GM21360 (cell line): Measurements from ENCODE around the gene CTXN1.
"Not testable (repeated sequence)": the region's sequence is repeated elsewhere in the genome, so short reads cannot be mapped to it uniquely, and the experiment has no call there.

ENCODE experiments used
- ATAC-seq: cut with Tn5 transposase; IDR thresholded peaks from one replicate; pipeline ENCODE4 v1.9.1; 2021; ENCODE audit warnings: mild to moderate bottlenecking, moderate library complexity; ENCODE audit not compliant: unreplicated experiment

CTXN1 gene

DNA sequence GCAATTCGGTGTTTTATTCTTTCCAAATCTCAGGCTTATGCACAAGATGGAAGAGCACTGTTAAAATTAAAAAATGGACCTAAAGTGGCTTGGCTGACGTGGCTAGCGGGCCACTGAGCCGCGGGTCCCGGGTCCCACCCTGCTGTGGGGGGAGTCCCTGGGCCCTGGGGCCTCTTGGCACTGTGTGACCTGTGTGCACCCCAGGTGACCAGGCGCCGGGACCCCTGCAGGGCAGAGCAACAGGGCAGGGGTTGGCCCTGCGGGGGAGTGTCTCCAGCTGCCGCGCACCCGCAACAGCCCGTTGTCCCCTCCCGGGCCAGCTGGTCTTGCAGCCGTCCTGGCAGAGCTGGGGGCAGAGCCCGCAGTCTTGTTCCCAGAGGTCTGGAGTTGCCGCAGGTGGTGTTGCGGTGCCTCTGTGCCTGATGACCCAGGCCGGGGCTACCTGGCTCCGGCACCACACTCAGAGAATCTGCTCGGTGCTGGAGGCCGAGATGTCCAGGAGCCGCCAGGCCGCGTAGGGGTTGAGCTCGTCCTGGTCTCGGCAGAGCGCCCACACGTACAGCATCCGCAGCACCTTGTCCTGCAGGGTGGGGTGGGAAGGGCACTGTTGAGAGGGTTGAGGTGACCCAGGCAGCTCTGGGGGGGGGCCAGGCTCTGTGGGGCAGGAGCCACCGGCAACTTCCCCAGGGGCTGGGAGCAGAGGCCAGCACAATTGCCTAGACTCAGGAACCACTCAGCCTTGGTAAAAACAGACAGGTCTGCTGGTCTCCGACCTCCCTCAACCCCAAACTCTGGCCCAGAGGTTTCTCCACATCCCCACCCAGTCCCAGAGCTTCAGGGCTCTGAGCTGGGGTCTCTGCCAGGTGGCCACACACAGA, 1.0 kb upstream of the CTXN1 start:
- ATAC-seq = no peak

DNA sequence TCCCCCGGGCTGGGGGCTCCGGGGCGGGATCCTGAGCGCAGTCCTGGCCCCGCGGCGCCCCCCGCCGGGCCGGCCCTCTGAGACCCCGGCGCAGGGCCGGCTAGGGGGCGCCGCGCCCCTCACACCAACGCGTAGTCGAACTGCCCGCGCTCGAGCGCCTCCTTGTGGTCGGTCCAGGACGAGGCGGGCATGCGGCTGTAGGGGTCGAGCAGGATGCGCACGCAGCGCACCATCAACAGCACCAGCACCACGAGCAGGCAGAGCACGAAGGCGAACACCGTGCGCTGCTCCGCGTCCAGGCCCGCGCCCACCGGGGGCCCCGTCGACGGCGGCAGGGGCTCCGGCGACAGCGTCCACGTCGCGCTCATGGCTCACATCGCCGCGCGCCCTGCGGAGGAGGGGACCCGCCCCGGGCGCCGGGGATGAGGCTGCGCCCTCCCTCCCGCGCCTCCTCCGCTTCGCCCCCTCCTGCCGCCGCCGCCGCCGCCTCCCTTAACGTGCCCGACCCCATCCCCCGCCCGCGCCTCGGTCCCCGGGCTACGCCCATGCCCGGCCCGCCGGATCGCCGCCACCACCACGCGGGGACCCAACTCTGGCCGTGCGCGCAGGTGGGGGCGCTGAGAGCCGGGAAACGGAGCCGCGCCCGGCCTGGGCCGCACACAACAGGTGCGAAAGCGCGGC, 624 bp downstream of the CTXN1 start:
- ATAC-seq = peak; percentile 29

DNA sequence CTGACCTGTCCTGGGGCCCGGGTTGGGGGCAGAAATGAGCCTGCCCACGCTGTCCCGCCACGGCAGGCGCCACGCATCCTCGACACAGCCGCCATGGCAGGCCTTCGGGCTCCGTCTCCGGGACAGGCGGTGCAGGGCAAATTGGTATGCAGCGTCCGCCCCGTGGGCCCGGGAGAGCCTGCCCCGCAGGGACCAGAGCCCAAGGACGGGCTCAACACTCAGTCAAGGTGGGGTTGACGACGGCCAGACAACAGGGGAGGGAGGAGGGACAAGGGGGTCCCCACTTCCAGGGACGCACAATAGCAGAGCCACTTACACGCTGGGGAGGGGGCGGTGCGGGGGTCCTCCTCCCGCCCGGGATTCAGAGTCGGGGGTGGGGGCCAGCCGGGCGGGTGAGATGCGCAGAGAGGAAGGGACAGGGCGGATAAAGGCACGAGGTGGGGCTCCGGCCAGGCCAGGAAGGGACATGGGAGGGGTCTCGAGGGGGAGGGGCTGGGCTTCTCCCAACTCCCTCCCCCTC, 1.2 kb downstream of the CTXN1 start:
- ATAC-seq = no peak

DNA sequence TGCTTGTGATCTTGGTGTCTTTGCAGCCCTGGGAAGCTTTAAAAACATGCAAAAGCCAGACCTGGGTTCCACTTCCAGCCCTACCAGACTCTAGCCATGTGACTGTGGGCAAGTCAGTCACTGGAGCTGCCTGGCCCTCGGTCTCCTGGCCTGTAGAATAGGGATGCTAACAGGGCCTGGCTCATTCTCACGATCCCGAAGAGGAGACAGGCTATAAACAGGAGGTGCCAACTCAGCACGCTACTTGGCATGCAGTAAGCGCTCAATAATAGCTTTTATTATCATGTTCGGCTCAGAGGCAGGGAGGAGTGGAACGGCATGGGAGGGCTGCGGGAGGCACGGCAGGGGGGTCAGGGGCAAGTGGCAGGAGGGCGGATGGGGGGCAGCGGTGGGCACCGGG, 1.7 kb downstream of the CTXN1 start:
- no peak for ATAC-seq

DNA sequence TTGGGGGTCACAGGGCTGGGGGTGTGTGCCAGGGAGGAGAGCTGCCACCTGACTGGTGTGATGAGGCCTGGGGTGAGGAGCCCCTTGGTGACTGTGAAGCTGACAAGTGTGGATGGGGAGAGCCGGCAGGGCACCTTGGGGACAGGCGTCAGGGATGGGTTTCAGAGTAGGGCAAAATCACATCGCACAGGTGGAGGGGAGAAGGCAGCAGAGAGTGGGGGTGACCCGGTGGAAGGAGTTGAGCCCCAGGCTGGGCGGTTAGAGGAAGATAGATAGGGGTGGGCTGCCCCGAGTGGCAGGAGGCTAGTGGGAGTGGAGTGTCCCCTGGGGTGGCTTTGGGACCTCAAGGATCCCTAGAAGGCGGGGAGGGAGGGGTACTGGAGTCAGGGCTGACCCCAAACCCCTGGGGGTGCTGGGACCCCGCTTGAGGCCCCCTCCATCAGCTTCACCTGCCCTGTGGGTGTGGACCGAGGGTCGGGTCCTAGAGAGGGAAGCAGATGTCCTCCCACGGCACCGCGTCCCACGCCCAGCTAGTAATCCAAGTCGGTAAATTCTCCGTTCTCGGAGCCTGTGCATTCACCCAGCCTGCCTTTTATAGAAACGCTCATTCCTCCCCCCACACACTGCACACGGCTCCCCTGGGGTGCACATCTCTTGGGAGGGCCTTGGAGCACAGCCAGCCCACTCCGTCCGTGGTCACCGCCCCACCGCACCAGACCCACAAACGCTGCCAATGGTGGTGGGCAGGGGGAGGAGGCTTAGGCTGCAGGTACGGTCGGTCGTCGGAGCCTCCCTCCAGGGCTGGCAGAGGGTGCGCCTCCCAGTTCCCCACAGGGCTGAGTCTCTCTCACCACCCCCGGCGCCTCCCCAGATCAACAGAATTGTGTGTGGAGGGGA, 2.4 kb downstream of the CTXN1 start:
- no peak for ATAC-seq

DNA sequence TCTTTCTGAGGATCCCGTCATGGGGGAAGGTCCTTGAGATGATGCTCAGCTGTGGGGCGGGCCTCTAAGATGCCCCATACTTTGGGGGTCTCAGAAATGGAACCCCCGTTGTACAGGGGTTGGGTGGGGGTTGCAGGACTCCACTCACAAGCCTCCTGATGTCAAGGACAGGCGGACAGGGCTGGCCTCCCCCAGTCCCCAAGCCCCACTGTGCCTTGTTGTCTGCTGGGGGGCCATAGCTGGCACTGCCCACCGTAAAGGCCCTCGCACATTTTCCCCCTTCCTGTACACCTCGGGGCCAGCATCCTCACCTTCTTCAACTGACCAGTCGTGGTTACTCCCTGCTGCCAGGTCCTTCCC, 3.1 kb downstream of the CTXN1 start:
- ATAC-seq = no peak

DNA sequence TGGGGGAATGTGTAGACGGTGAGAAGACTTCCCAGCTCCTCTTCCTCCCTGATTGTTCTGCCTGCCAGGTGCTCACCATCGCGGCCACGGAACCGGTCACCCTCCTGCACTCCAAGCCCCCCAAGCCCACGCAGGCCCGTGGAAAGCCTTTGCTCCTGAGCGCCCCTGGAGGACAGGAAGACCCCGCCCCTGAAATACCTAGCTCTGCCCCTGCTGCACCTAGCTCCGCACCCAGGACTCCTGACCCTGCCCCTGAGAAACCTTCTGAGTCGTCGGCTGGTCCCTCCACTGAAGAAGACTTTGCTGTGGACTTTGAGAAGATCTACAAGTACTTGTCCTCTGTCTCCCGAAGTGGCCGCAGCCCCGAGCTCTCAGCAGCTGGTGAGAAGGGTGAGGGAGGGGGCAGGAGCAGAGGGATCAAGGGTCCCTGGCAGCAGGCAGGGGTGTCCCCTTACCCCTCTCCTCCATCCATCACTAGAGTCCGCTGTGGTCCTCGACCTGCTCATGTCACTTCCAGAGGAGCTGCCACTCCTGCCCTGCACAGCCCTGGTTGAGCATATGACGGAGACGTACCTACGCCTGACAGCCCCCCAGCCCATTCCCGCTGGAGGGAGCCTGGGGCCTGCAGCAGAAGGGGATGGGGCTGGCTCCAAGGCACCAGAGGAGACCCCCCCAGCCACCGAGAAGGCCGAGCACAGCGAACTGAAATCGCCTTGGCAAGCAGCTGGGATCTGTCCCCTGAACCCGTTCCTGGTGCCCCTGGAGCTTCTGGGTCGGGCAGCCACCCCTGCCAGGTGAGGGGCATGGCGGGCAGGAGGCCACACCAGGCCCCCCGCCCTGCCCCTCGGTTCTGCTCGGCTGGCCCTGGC, 3.7 kb downstream of the CTXN1 start:
- ATAC-seq = no peak

DNA sequence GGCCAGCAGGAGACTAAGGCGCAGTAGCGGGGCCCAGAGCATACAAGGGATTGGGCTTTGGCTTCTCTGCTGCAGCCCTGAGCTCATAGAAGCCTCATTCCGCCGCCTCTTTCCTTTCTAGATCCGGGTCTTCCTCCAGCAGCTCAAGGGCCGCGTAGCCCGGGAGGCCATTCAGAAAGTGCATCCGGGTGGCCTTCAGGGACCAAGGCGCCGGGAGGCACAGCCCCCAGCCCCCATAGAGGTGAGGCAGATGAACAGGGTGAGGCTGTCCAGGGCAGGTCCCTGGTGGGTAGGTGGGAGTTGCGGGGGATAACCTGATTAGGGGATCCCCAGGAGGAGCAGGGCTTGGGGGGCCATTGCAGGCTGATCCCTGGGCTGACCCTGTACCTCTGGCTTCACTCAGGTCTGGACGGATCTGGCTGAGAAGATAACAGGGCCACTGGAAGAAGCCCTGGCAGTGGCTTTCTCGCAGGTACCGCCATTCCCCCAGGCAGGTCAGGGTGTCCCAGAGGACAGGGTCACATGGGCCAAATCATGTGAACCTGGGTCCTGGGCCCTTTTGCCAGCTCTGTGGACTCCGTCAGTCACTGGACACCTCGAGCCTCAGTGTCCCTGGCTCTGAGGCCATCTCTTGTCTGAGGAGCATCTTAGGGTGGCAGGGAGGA, 4.5 kb downstream of the CTXN1 start:
- no peak for ATAC-seq

DNA sequence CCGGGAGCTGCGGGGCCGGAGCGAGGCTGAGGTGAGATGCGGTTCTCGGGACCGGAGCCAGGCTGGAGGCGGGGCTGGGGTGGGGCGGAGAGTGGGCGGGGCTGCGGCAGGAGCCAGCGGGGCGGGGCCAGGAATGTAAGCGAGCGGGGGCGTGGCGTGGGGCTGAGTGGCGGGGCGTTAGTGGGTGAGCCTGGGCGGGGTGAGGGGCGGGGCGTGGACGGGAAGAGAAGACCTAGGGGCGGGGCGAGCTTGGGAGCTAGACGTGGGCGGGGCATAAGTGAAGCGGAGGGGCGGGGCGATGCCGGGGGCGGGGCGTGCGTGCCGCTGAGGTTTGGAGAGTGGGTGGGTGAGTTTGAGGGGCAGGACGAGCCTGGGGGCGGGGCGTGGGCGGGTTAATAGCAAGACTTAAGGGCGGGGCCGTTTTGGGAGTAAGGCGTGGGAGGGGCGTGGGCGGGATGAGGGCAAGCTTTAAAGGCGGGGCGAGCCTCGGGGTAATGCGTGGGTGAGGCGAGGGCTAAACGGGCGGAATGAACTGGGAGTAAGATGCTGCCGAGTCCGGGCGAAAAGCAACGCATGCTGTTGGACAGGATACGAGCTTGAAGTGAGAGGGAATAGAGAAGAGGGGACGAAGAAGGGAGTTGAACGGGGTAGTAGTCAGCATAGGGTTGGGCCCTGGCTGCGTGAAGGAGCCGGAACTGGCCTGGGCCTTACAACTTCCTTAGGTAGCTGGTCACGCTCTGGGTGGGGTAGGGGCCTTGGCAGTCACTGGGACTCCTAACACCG, 5.2 kb downstream of the CTXN1 start:
- peak; percentile 35 for ATAC-seq

DNA sequence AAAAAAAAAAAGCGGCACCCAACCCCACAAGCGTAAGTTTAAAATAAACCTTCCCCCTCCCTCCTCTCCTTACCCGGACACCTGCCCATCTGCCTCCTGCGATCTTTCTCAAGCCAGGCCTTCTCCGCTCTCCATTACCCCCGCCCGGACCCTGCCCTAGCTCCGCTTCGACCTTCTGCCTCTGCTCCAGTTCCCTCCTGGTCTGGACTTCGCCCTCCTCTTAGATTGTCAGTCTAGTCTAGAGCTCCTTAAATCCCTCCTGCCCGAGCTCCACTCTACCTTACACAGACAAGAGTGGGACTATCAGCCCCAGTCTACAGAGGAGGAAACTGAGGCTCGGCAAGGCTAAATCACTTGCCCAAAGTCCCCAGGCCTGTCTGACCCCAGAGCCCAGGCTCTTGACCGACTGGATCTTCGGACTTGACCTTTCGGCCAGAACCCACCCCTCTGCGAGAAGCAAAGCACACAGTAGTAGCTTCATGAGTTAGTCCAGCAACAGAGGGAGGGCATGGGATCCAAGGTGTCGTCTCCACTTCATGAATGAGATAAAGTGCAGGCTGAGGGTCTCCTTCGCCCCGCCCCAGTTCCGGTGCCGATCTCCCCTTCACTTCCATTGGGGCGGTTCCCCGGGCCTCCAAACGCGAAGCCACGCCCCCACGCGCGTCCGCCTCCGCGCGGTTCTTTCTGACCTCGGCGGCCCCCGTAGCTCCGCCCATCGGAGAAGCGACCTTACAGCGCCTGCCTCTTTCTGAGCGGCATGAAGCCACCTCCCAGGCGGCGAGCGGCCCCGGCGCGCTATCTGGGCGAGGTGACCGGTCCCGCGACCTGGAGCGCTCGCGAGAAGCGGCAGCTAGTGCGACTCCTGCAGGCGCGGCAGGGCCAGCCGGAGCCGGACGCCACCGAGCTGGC, 6.1 kb downstream of the CTXN1 start, which contains the start of gene SNAPC2:
Gene SNAPC2 (plus strand): TSS at position 729 of the 909 bp plus-strand sequence. CDS start 29 bp downstream, at position 758.
- peak; percentile 43 for ATAC-seq

DNA sequence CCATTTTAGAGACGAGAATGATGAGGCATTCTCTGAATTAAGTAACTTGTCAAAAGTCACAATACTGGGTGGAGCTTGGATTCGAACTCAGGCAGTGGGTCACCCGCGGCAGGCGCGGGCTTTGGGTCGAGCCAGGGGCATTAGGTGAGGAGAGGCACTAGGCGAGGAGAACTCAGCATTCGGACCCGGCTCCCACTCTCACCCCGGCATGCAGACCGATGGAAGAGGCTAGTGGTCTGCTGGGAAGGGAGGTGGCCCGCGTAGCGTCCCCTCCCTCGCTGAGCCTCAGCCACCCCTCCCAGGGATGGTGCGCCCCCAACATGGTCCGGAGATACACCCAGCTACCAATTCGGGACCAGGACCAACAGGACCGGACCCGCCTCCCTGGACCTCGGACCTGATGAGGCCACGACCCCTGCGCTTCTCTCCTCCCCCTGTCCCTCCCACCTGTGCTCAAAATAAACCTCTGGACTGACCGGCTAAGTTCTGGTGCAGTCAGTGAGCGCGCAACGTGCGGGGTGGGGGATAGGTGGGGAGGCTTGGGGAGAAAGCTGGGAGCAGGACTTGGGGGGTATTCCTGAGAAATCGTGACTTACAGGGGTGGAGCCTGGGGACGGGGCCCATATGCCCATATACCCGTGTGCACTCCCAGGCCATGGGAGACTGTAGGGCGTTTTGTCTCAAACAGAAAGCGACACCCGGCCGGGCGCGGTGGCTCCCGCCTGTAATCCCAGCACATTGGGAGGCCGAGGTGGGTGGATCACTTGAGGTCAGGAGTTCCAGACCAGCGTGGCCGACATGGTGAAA, 7.1 kb downstream of the CTXN1 start:
- ATAC-seq = no peak

DNA sequence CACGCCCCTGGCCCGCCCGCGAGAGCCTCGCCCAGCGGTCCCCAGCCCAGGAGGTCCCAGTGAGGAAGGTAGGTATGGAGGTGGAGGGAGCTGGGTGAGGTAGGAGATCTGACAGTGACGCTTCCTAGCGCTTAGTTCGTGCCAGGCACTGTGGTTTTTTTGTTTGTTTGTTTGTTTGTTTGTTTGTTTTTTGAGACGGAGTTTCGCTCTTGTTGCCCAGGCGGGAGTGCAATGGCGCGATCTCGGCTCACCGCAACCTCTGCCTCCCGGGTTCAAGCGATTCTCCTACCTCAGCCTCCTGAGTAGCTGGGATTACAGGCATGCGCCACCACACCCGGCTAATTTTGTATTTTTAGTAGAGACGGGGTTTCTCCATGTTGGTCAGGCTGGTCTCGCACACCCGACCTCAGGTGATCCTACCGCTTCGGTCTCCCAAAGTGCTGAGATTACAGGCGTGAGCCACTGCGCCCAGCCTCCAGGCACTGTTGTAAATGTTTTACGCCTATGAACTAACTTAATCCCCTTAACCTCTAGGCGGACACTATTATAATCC, 7.8 kb downstream of the CTXN1 start:
- not testable (repeated sequence) for ATAC-seq

DNA sequence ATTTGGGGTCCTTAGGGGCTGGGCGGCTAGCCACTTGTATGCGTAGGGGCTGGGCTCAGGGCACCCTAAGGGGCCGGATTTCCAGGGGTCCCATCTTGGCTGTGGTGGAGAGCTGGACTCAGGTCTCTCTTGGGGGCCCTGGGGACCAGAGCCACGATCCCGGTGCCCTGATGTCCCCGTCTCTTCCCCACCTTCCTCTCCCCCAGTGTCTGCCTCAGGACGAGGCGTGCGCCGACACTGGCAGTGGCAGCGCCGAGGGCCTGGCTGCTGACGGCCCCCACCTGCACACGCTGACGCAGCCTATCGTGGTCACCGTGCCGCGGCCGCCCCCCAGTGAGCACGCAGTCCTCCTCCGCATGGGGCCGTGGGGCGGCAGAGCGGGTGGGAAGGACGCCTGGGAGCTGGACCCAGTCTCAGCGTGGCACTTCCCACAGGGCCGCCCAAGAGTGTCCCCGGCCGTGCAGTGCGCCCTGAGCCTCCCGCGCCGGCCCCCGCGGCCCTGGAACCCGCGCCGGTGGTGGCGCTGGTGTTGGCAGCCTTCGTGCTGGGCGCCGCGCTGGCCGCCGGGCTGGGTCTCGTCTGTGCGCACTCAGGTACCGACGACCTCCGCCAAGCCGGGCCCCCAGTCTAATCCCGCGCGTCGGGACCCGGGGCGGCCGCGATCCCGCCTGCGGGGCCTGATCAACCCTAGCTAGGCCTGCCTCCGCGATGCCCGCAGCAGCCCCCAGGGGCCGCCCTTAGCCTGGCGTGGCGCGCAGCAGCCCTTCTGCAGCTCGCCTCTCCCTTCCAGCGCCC, 8.5 kb downstream of the CTXN1 start:
- ATAC-seq = no peak

DNA sequence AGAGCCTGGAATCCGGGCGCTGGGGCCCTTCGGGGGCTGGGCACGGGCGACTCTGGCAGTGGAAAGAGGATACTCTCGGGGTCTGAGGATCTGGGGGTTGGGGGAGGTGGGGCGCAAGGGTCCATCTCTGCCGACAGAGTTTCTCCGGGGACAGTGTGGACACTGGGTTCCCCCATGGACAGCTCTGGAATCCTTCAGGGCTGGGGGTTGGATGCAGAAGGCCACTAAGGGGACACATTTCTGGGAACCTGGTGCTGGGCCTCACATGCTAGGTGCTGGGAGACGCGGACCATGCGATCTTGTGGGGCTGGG, 9.0 kb downstream of the CTXN1 start:
- ATAC-seq = no peak

DNA sequence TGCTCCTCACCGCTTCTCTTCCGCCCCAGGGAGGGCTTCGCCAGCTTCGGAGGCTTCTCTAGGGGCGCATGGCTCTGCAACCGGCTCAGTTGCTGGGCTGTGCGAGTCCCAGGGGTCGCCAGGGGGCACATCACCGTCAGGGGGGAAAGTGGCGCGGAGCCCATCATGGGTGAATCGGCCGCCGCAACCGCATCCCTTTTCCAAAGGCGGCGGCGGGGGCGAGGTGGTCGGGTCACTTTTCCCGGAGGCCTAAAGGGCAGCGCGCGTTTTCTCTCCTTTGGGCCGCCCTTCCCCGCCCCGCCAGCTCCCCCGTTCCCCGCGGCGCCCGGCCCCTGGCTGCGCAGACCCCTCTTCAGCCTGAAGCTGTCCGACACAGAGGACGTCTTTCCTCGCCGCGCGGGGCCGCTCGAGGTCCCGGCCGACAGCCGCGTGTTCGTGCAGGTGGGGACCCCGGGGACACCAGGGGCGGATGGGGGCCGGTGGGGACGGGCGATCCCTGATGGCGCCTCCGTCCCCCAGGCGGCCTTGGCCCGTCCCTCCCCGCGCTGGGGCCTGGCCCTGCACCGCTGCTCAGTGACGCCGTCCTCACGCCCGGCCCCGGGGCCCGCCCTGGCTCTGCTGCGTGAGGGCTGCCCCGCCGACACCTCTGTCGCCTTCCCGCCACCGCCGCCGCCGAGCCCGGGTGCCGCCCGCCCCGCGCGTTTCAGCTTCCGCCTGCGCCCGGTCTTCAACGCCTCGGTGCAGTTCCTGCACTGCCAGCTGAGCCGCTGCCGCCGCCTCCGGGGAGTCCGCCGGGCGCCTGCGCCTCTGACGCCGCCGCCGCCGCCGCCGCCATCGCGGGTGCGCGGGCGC, 9.6 kb downstream of the CTXN1 start:
- no peak for ATAC-seq
